Natural killer cell treated with Interleukin-12 subunit alpha and Interleukin-12 subunit beta and Interleukin-15 and Interleukin-18, amount 100 ng/mL, for 72 hours (primary cell): ENCODE data around the gene ST6GALNAC5. TPM values are rescaled to one million over a fixed set of nuclear protein-coding genes. Genes with fewer than 3 reads are reported as not detected.

ENCODE experiments used
- ATAC-seq, 2 donors: fragments of 150-1000 bp; cut with Tn5 transposase in 1 of 2; sonication (Bioruptor Pico), chemical (Tn5 transposase) in 1 of 2; 2 replicates each; pipeline ENCODE4 v1.10.0; 2021
- DNase-seq: peaks from one replicate; pipeline ENCODE4 v3.0.0; 2022; ENCODE audit warnings: low spot score
- H3K27ac Mint-ChIP-seq, 2 donors: 1 replicate in 1 of 2; 2 replicates in 1 of 2; pipeline ENCODE4 v1.8.0; 2022; ENCODE audit warnings: mixed read lengths in 2 of 2, mild to moderate bottlenecking in 1 of 2, moderate library complexity in 1 of 2
- H3K27me3 Mint-ChIP-seq, 2 donors: 1 replicate in 1 of 2; 2 replicates in 1 of 2; pipeline ENCODE4 v1.8.0; 2022; ENCODE audit warnings: mixed read lengths in 2 of 2
- H3K36me3 Mint-ChIP-seq: one replicate; pipeline ENCODE4 v1.8.0; 2022; ENCODE audit warnings: mixed read lengths
- H3K4me1 Mint-ChIP-seq, 2 donors: 1 replicate in 1 of 2; 2 replicates in 1 of 2; pipeline ENCODE4 v1.8.0; 2022; ENCODE audit warnings: low read depth in 2 of 2, mixed read lengths in 2 of 2, mild to moderate bottlenecking in 1 of 2
- H3K4me3 Mint-ChIP-seq: one replicate; pipeline ENCODE4 v1.8.0; 2022; ENCODE audit warnings: mixed read lengths
- H3K9me3 Mint-ChIP-seq: 2 replicates; pipeline ENCODE4 v1.8.0; 2022; ENCODE audit warnings: mixed read lengths
- total RNA-seq, 2 donors: library from RNA; stranded (reverse); gene quantifications; one replicate each; pipeline ENCODE4 v1.2.3, GENCODE V29; 2022

The ST6GALNAC5 gene
- total RNA-seq, 2 donors from 2014 or later: not detected

DNA sequence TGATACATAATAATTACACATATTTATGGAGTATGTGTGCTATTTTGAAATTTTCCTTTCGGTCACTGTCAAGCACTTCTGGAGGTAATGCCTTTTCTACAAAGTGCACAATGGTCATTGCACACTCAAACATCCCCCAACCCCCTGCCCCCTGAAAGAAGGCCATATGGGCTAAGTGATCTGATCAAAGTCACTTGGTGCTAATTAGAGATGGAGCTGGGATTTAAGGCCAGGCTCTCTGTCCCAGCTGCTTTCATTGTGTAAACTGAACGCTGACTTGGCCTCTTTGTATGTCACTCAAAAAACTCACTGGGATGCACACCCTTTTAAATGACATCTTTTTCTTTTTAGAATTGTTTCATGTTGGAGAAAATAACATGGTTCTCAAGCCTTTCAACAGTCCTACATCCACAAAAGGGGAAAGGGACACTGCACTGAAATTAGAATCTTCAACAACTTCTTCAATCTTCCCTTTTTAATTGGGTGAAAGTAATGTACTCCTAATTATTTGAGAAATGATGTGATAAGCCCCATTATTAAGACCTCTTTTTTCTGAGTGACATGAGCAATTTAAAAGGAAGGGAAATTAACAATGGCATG lies 149.2 kb downstream of the ST6GALNAC5 start:
- DNase-seq (no peak), ATAC-seq (no peak)
- Mint-ChIP-seq H3K4me1 (no peaks in the 10 kb centered on the region), H3K4me3 (no peak overlapping the region), H3K27ac (no peak overlapping the region), H3K27me3 (peaks cover 3 to 7% of the 10 kb centered on the region in 2 donors), H3K36me3 (no peaks in the 10 kb centered on the region), H3K9me3 (no peaks in the 10 kb centered on the region)

DNA sequence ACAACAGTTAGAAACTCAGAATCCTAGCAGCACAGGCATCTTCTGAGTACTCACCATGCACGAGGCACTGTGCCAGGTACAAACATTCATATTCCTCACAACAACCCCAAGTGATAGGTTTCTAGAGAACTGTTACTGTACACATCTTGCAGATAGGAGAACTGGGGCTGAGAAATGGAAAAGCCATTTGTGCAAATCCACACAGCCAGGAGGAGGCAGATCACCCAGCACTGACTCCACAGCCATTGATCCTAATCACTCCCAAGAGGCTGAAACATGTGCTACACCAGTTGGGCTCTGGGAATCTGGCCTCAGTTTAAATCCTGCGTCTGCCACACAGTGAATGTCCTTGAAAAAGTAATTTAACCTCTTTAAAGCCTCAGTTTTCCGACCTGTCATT lies 151.0 kb downstream of the ST6GALNAC5 start:
- Mint-ChIP-seq H3K4me3 (no peak overlapping the region), H3K27ac (no peak overlapping the region), H3K9me3 (no peaks in the 10 kb centered on the region), H3K27me3 (peaks cover 6 to 12% of the 10 kb centered on the region in 2 donors), H3K36me3 (no peaks in the 10 kb centered on the region), H3K4me1 (no peaks in the 10 kb centered on the region)
- no peak for DNase-seq
- no peak for ATAC-seq

- no peak for ATAC-seq
- peaks cover 6 to 12% of the 10 kb centered on the region in 2 donors for H3K27me3 Mint-ChIP-seq
- no peaks in the 10 kb centered on the region for H3K4me1 Mint-ChIP-seq
- no peaks in the 10 kb centered on the region for H3K9me3 Mint-ChIP-seq
- no peaks in the 10 kb centered on the region for H3K36me3 Mint-ChIP-seq
- H3K27ac Mint-ChIP-seq: no peak overlapping the region
- DNase-seq: no peak
- H3K4me3 Mint-ChIP-seq: no peak overlapping the region
Measured at GRCh38 chr1:77018761-77019160, 151.5 kb downstream of the ST6GALNAC5 start.

GRCh38 chr1:77021732-77022131 lies 154.5 kb downstream of the ST6GALNAC5 start:
- Mint-ChIP-seq H3K27ac (no peak overlapping the region), H3K36me3 (no peaks in the 10 kb centered on the region), H3K9me3 (no peaks in the 10 kb centered on the region), H3K4me1 (no peaks in the 10 kb centered on the region), H3K27me3 (peaks cover 8 to 9% of the 10 kb centered on the region in 2 donors), H3K4me3 (no peak overlapping the region)
- DNase-seq (no peak), ATAC-seq (no peak)

DNA sequence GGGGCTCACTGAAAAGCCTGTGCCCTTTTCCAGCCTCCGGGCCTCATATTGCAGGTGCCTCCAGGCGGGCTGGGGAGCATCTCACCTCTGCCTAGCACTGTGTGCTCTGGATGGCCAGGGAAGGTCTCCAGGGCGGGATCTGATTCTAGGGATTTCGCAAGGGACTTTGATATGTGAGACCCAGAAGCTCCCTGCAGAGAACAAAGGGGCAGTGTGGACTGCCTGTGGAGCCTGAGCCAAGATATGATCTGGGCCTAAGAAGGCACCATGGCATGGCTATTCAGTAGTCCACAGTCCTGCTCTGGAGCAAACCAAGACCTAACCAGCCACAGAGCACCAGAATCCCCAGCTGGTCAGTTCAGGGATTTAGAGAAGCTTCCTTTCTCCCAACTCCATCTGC lies 157.2 kb downstream of the ST6GALNAC5 start:
- no peaks in the 10 kb centered on the region for H3K4me1 Mint-ChIP-seq
- H3K9me3 Mint-ChIP-seq: no peaks in the 10 kb centered on the region
- H3K27ac Mint-ChIP-seq: no peak overlapping the region
- DNase-seq: no peak
- no peaks in the 10 kb centered on the region for H3K36me3 Mint-ChIP-seq
- peaks cover 5 to 22% of the 10 kb centered on the region in 2 donors for H3K27me3 Mint-ChIP-seq
- no peak overlapping the region for H3K4me3 Mint-ChIP-seq
- no peak for ATAC-seq

GRCh38 chr1:77025599-77025998 lies 158.3 kb downstream of the ST6GALNAC5 start:
- no peaks in the 10 kb centered on the region for H3K4me1 Mint-ChIP-seq
- H3K27ac Mint-ChIP-seq: no peak overlapping the region
- H3K9me3 Mint-ChIP-seq: no peaks in the 10 kb centered on the region
- H3K27me3 Mint-ChIP-seq: peaks cover 8 to 22% of the 10 kb centered on the region in 2 donors
- DNase-seq: no peak
- no peak overlapping the region for H3K4me3 Mint-ChIP-seq
- H3K36me3 Mint-ChIP-seq: no peaks in the 10 kb centered on the region
- peak in 1 of 2 donors; percentile 31 for ATAC-seq

- no peak for ATAC-seq
- Mint-ChIP-seq H3K27ac (no peak overlapping the region), H3K4me1 (no peaks in the 10 kb centered on the region), H3K36me3 (no peaks in the 10 kb centered on the region), H3K27me3 (peaks cover 8 to 22% of the 10 kb centered on the region in 2 donors), H3K9me3 (no peaks in the 10 kb centered on the region), H3K4me3 (no peak overlapping the region)
- no peak for DNase-seq
Measured at GRCh38 chr1:77026135-77026534, 158.9 kb downstream of the ST6GALNAC5 start.

DNA sequence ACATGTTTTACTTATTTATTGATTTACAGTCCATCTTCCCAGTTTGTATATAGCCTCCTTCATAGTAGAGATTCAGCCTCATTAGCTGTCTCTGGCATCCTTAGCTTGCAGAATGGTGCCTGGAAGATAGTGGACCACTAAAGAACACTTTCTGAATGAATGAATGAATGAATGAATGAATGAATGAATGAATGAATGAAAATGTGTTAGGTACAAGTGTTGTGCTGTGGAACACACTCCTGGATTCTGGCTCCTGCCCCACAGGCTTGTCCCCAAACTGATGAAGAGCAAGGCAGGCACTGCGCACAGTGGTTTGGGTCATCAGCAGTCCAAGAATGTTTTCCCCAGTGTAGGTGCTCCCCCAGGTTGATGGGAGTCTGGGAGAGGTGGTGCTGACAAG lies 159.4 kb downstream of the ST6GALNAC5 start:
- Mint-ChIP-seq H3K4me1 (no peaks in the 10 kb centered on the region), H3K36me3 (no peaks in the 10 kb centered on the region), H3K27ac (no peak overlapping the region), H3K27me3 (peaks cover 9 to 22% of the 10 kb centered on the region in 2 donors), H3K9me3 (no peaks in the 10 kb centered on the region), H3K4me3 (no peak overlapping the region)
- no peak for DNase-seq
- no peak for ATAC-seq

- peaks cover 12 to 29% of the 10 kb centered on the region in 2 donors for H3K27me3 Mint-ChIP-seq
- ATAC-seq: no peak
- no peaks in the 10 kb centered on the region for H3K4me1 Mint-ChIP-seq
Measured at GRCh38 chr1:77027847-77028246, 160.6 kb downstream of the ST6GALNAC5 start.

DNA sequence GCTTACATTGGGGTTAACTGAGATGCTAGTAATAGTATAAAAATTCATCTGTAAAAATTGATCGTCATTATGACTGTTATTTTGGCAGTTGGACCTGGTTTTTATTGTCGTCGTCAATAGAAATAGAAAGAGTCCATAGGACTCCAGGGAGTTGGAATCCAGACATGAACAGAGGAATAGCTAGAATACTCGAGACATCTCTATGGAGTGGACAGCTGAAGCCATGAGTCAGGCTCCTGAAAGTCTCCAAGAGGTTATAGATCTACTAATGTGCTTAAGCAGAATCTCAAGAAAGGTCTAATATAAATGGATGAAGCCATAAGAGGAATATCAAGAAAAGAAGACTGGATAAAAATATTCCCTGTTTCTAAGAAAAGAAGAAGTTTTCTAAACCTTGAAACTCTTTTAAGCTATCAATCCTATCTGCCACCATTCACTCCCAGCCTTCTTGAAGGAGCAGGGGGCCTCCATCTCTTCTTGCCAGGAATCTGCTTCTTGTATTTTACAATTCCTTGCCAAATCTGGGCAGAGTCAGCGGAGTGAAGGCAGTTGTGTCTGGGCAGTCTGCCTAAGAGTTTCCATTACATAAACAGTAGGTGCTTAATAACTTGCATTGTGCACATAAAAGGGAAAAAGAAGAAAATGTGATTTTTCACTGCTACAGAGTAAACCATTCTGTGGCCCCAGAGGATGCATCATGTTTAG lies 163.3 kb downstream of the ST6GALNAC5 start:
- DNase-seq: no peak
- no peak overlapping the region for H3K27ac Mint-ChIP-seq
- no peaks in the 10 kb centered on the region for H3K36me3 Mint-ChIP-seq
- no peak for ATAC-seq
- H3K9me3 Mint-ChIP-seq: no peaks in the 10 kb centered on the region
- H3K4me1 Mint-ChIP-seq: no peaks in the 10 kb centered on the region
- H3K4me3 Mint-ChIP-seq: no peak overlapping the region
- H3K27me3 Mint-ChIP-seq: peaks cover 18 to 38% of the 10 kb centered on the region in 2 donors

More at GRCh38 chr1:77027847-77028246, 160.6 kb downstream of the ST6GALNAC5 start:
- Mint-ChIP-seq H3K27ac (no peak overlapping the region), H3K4me3 (no peak overlapping the region), H3K9me3 (no peaks in the 10 kb centered on the region), H3K36me3 (no peaks in the 10 kb centered on the region)
- no peak for DNase-seq

DNA sequence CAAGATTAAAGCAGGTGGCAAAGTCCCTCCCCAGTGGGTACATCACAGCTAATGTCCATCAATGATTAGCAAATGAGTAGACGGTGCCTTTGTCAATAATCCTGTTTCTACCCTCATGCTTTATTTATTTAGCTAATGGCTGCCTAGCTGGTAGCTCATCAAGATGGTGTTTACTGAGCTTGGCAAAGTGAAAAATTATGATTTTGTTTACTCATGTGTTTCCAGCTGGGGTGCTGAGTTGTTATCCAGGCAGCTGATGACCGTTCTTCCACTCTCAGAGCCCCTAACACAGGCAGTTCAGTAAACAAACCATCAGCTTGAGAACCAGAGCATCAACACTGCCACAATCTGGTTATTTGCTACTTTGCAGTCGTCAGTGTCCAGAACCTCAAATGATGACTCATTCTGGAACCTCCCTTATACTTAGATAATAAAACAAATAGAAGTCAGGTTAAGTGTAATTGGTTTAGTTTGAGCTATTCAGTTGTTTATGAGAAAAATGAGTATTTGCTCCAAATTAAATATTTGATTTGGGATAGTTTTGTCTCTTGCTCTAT lies 163.9 kb downstream of the ST6GALNAC5 start:
- Mint-ChIP-seq H3K27me3 (peaks cover 18 to 38% of the 10 kb centered on the region in 2 donors), H3K36me3 (no peaks in the 10 kb centered on the region), H3K27ac (no peak overlapping the region), H3K9me3 (no peaks in the 10 kb centered on the region), H3K4me3 (no peak overlapping the region), H3K4me1 (no peaks in the 10 kb centered on the region)
- ATAC-seq: no peak
- DNase-seq: no peak

DNA sequence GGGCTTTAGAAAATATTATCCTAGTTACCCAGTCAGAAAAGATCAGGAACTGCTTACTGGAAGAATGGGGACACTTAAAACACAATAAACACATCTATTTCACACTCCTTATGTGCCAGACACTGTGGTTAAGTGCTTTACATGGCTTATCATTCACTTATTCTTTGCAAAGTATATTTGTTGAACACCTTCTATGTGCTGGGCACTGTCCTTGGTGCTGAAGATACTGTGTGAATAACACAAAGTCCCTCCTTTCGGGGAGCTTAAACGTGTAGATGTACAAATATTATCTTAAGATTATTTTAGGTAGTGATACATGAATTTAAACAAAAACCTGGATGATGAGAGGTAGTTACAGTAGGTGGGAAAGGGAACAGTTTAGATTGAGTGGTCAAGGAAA lies 169.3 kb downstream of the ST6GALNAC5 start:
- Mint-ChIP-seq H3K4me1 (no peaks in the 10 kb centered on the region), H3K27me3 (peaks cover 20 to 30% of the 10 kb centered on the region in 2 donors), H3K4me3 (no peak overlapping the region), H3K27ac (no peak overlapping the region), H3K9me3 (peaks cover 4% of the 10 kb centered on the region), H3K36me3 (peaks cover 4% of the 10 kb centered on the region)
- ATAC-seq: no peak
- DNase-seq: no peak

GRCh38 chr1:77037038-77037437 lies 169.8 kb downstream of the ST6GALNAC5 start:
- peaks cover 4% of the 10 kb centered on the region for H3K36me3 Mint-ChIP-seq
- peaks cover 17 to 25% of the 10 kb centered on the region in 2 donors for H3K27me3 Mint-ChIP-seq
- H3K4me3 Mint-ChIP-seq: no peak overlapping the region
- no peak overlapping the region for H3K27ac Mint-ChIP-seq
- H3K9me3 Mint-ChIP-seq: peaks cover 4% of the 10 kb centered on the region
- DNase-seq (no peak), ATAC-seq (no peak)
- H3K4me1 Mint-ChIP-seq: no peaks in the 10 kb centered on the region

GRCh38 chr1:77038000-77038399 lies 170.7 kb downstream of the ST6GALNAC5 start:
- ATAC-seq (no peak), DNase-seq (no peak)
- Mint-ChIP-seq H3K9me3 (peaks cover 4% of the 10 kb centered on the region), H3K27ac (no peak overlapping the region), H3K36me3 (peaks cover 4% of the 10 kb centered on the region), H3K4me1 (no peaks in the 10 kb centered on the region), H3K4me3 (no peak overlapping the region), H3K27me3 (peaks cover 14 to 16% of the 10 kb centered on the region in 2 donors)
